ENCODE measurements around the gene HBEGF.

DNA sequence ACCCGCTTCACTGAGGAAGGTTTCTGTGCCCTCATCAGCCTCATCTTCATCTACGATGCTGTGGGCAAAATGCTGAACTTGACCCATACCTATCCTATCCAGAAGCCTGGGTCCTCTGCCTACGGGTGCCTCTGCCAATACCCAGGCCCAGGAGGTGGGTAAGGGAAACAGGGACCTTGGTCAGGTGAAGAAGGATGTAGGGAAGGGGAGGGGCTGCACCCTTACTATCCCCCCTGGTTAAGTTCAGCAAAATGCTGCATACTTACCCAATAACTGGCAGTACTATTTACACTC lies 18.0 kb upstream of the HBEGF start:
- TF ChIP-seq, protein P1, sequence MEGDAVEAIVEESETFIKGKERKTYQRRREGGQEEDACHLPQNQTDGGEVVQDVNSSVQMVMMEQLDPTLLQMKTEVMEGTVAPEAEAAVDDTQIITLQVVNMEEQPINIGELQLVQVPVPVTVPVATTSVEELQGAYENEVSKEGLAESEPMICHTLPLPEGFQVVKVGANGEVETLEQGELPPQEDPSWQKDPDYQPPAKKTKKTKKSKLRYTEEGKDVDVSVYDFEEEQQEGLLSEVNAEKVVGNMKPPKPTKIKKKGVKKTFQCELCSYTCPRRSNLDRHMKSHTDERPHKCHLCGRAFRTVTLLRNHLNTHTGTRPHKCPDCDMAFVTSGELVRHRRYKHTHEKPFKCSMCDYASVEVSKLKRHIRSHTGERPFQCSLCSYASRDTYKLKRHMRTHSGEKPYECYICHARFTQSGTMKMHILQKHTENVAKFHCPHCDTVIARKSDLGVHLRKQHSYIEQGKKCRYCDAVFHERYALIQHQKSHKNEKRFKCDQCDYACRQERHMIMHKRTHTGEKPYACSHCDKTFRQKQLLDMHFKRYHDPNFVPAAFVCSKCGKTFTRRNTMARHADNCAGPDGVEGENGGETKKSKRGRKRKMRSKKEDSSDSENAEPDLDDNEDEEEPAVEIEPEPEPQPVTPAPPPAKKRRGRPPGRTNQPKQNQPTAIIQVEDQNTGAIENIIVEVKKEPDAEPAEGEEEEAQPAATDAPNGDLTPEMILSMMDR (IDR thresholded peaks at IDR 0.05): no peak
- no peak for TF ChIP-seq POLR2AphosphoS5 (IDR thresholded peaks at IDR 0.05)
